GM19043 (cell line): ENCODE results near the gene ITGB7.
A peak's percentile ranks its signal among the peaks of the same experiment; 100 is the strongest.

ENCODE experiments used
- ATAC-seq: cut with Tn5 transposase; IDR thresholded peaks from one replicate; pipeline ENCODE4 v1.9.1; 2021; ENCODE audit warnings: low read depth; ENCODE audit not compliant: unreplicated experiment

Gene ITGB7

DNA sequence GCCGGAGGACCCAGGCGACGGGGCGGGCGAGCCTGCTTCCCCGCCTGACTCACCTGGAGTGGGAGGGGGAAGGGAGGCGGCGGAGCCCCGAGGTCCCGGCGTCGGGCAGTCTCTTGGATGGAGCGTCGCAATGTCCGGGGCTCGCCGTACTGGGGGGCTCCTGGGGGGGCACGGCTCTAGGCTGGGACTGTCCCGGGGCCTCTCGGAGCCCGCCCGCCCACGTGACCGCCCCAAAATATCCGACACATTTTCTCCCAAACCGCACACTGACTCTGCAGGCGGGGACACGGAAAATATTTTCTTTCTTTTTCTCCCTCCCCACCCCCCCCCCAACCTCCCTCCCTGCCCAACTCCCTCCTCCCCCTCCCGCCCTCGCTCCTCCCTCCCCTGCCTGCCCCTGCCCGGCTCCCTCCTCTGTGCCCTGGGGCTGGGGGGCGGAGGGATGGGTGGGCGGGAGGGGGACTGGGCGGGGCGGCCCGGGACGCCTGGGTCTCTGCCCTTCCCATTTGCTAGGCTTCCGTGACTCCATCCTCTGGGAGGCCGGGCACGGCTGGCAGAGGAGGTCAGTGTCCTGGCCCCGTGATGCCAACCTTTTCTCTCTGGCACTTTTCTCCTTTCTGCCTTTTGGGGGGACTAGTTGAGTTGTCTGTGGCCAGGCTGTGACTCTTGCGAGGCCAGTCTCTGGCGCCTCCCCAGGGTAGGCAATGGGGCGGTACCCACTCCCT is 25.0 kb upstream of the ITGB7 start, which contains the start of gene RARG:
Gene RARG (minus strand): TSS at position 289 of the 725 bp plus-strand sequence. CDS start 4,664 bp downstream, outside the sequence.
- no peak for ATAC-seq

GRCh38 chr12:53231671-53231920 is 24.5 kb upstream of the ITGB7 start:
- no peak for ATAC-seq

DNA sequence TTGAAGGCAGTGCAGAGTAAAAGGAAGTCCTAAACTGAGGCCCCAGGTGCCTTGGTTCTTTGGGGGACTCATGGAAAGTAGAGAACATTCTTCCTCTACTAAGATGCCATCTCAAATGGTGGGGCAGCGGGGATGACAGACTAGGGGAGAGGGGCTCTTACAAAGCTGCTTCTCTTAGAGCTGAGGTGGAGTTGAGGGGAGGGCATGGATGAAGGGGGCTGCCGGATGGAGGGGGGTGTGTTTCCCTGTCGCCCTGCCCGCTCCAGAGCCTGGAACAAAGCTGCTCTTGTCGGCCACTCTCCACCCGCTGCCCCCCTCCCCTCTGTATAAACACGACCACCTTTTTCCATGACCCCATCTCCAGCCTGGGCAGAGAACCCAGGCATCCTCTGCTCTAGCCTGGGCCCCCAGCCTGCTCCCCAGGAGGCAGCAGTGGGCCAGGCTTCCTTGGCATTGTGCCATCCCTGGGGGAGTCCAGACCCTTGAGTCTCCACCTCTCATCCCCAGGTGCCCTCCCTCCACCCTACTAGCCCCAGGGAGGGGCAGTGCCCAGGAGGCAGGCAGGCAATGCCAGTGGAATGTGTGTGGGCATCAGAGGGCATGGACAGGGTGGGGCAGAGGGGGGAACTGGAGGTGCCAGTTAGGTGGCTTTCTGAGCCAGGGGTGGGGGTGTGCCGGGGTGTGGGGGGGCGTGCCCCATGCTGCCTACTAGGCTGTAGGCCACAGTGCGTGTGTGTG is 23.2 kb upstream of the ITGB7 start:
- no peak for ATAC-seq

DNA sequence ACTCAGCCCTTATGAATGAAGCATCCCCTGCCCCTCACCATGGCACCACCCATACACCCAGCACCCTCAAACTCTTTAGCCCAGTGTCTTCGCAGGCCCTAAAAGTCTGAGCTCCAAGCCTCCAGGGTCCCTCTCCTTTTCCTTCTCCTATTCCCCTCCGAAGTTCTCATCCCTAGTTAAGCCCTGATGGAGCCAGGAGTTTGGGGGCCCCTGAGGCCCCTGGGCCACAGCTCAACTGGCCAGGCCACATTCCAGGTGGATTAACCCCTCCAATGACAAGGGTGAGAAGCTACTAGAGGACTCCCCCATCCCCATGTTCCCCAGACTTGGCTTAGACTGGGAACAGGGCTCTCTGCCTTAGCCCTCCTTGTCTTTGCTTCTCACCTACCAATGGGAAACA is 22.4 kb upstream of the ITGB7 start:
- ATAC-seq: no peak

GRCh38 chr12:53227836-53228235 is 20.8 kb upstream of the ITGB7 start:
- ATAC-seq: no peak

DNA sequence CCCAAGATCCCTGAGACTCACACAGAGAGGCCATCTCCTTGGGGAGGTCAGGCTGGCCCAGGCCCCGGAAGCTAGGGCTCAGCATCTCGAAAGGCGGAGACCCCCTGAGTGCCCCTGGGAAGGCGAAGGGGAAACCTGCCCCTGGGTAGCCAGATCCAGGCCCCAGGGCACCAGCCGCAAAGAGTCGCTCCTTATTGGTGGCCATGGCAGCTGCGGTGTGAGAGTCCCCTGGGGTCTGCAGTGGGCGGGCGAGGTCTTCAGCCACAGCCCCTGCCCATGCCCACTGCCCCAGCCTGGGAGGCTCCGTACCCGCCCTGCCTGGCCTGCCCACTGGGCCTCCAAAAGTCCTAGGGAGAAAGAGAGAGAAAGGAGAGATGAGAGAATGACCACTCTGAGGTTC is 20.3 kb upstream of the ITGB7 start:
- no peak for ATAC-seq

- ATAC-seq: no peak
Observed at GRCh38 chr12:53226815-53227214, 19.8 kb upstream of the ITGB7 start.

- ATAC-seq: no peak
Observed at GRCh38 chr12:53225635-53226424, 18.8 kb upstream of the ITGB7 start.

GRCh38 chr12:53224897-53225634 is 18.0 kb upstream of the ITGB7 start:
- ATAC-seq: no peak

DNA sequence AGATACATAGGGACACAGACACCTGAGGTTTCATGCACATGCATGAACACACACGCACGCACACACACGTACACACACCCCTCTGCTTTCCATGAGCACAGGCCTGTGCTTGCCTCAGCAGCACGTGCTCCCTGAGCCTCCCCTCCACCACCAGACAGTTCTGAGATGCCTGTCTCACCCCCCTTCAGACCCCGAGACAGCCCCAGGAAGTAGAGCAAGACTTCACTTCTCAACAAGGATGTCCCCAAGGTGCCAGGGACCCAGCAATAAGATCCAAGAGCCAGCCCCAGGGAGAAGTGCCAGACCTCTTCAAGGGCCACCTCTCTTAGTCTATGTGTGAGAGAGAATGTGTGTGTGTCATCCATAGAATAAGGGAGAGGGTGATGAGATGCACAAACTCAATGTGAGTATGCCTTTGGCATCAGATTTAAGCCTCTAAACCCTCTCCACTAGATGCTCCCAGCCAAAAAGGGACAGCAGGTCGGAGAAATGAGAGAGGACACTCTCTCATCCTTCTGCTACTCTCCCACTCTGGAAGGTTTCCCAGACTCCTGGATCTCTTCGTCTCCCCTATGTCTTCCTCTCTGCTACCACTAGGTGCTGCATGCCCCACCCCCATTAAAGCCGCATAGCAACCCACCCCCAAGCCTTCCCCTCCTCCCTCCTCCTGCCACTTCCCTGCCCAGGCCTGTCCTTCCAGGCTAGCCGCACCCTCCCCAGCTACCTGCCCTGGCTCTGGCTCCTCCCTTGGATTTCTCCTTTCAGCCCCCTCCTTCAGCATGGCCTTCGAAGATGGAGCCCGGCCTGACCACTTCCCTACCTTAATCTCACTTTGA is 17.2 kb upstream of the ITGB7 start:
- ATAC-seq: no peak

DNA sequence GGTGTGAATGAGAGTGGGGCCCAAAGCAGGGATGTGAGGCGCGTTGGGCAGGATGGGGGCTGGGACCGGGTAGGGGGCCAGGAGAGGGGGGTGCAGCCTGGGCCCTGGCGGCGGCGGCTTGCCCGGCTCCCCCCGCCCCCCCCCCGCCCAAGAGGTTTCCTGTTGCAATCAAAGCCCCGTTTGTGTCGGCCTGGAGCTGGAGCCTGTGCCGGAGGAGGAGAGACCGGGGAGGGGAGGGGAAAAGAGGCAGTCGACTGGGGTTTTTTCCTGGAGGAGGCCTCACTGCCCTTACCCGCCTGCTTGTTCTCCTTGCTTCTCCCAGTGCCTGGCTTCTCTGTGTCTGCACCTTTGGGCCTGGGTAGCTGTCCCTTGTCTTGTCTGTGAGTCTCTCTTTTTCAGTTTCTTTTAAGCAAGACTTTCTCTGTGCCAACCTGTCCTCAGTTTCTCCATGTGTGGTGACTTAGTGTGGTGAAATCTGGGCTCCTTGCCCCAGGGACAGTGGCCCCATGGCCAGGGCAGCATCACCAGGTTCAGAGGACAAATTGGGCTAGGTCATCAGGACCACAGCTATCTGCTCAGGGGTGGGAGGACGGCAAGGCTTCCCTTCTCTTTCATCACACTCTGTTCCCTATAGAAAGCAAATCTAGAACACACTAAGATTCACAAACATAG is 16.5 kb upstream of the ITGB7 start:
- no peak for ATAC-seq

DNA sequence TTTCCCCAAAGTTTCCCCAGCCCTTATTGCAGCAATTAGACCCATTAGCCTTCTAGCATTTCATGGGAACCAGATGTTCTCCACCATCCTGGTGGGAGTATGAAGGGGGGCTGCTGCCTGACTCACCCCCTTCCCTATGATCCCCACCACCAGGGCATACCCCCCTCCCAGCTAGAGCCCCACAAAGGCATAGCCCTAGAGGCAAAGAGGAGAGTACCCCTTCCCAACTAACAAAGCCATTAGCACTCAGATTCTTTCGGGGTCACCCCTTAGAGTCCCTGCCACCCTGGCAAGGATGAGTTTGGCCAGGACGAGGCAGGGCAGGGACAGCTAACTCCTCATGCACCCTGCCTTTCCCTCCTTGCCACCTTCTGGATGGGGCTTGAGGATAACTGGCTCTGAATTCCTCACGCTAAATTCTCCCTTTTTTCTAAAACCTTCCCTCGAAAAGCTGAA is 15.8 kb upstream of the ITGB7 start:
- no peak for ATAC-seq

DNA sequence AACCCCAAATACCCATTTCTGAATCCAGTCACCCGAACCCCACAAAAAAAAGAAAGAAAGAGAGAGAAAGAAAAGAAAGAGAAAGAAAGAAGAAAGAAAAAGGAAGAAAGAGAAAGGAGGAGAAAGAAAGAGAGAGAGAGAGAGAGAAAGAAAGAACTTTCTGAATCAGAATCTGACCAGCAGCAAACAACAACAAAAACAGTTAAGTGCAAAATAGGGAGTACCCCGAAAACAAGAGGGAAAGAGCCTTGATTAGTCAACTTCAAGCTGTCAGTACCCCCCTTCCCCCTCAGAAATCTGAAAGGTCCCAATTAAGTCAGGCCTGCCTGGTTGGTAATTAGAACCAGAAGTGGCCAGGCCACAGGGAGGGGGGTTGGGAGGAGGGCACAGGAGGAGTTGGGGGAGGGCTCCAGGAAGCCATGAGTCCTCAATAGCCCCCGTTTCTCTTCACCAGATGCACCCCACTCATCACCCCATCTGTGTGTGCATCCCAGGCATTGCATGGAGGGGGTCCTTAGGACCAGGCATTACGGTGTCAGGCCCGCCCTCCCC is 15.2 kb upstream of the ITGB7 start:
- no peak for ATAC-seq

GRCh38 chr12:53221203-53222080 is 14.4 kb upstream of the ITGB7 start:
- ATAC-seq: peak; percentile 15

DNA sequence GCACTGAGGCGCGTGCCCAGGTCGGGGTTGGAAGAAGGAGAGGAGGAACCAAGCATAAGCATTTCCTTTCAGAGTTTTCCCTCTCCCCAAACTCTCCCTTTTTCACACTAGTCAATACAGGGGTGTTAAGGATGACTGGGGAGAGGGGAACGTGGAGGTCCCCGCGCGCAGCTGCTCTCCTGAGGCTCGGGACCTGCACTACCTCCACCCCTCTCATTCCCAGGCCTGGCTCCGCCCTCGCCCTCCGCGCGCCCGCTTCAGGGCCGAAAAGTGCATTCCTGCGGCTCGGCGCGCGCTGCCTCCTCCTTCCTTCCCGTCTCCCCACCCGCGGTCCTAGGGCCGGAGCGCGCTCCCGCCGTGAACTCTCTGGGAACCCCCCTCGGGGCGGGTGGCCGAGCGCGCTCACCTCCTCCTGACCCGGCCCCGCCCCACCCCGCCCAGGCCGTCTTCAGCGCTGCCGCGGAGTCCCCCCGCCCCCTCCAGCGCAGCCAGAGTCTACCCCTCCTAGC is 13.7 kb upstream of the ITGB7 start:
- peak; percentile 56 for ATAC-seq

- ATAC-seq: peak; percentile 23
Observed at GRCh38 chr12:53219956-53220693, 13.1 kb upstream of the ITGB7 start.

- ATAC-seq: no peak
Observed at GRCh38 chr12:53219292-53219955, 12.4 kb upstream of the ITGB7 start.
